Smooth muscle cell (in vitro differentiated cells): ENCODE measurements around the gene ZNF527. TPM values are rescaled to one million over a fixed set of nuclear protein-coding genes. Genes with fewer than 3 reads are reported as not detected.
A peak's percentile ranks its signal among the peaks of the same experiment; 100 is the strongest.
"Not testable (repeated sequence)": the region's sequence is repeated elsewhere in the genome, so short reads cannot be mapped to it uniquely, and the experiment has no call there.

Experiments used
- DNase-seq: peaks from one replicate; lab custom pipeline; 2025; ENCODE audit not compliant: unreplicated experiment; lab: John Stamatoyannopoulos, UW
- H2AFZ ChIP-seq: fragments of 200-600 bp; sonication (generic); 2 replicates; pipeline ENCODE4 v1.6.0; 2016; ENCODE audit warnings: antibody characterized with exemption, low read depth, mild to moderate bottlenecking
- H3F3A ChIP-seq: fragments of 200-600 bp; sonication (generic); 2 replicates; pipeline ENCODE4 v1.6.0; 2017; ENCODE audit warnings: antibody characterized with exemption, low read depth
- H3K27ac ChIP-seq: fragments of 200-600 bp; sonication (generic); 2 replicates; pipeline ENCODE4 v1.5.1; 2016; ENCODE audit warnings: low read depth, mild to moderate bottlenecking
- H3K27me3 ChIP-seq: fragments of 200-600 bp; sonication (generic); 2 replicates; pipeline ENCODE4 v1.6.1; 2016; ENCODE audit warnings: low read depth, mild to moderate bottlenecking
- H3K36me3 ChIP-seq: fragments of 200-600 bp; sonication (generic); 2 replicates; pipeline ENCODE4 v1.5.1; 2016; ENCODE audit warnings: low read depth
- H3K4me1 ChIP-seq: fragments of 200-600 bp; sonication (generic); 2 replicates; pipeline ENCODE4 v1.5.1; 2016; ENCODE audit warnings: low read depth
- H3K4me2 ChIP-seq: fragments of 200-600 bp; sonication (generic); 2 replicates; pipeline ENCODE4 v1.6.0; 2016; ENCODE audit warnings: mild to moderate bottlenecking
- H3K4me3 ChIP-seq: fragments of 200-600 bp; sonication (generic); 2 replicates; pipeline ENCODE4 v1.5.1; 2016; ENCODE audit warnings: mild to moderate bottlenecking
- H3K79me2 ChIP-seq: fragments of 200-600 bp; sonication (generic); 2 replicates; pipeline ENCODE4 v1.6.0; 2016; ENCODE audit warnings: low read depth, mild to moderate bottlenecking
- H3K9ac ChIP-seq: fragments of 200-600 bp; sonication (generic); 2 replicates; pipeline ENCODE4 v1.6.0; 2016; ENCODE audit warnings: low read depth
- H3K9me3 ChIP-seq: fragments of 200-600 bp; sonication (generic); replicated peaks from 2 replicates; pipeline ENCODE4 v1.5.1; 2016; ENCODE audit warnings: low read depth
- H4K20me1 ChIP-seq: fragments of 200-600 bp; sonication (generic); 2 replicates; pipeline ENCODE4 v1.6.0; 2016; ENCODE audit warnings: low read depth
- WGBS: methylation state at CpG from one replicate; pipeline ENCODE4 v1.1.7; 2016; ENCODE audit warnings: low lambda C conversion rate; 5-methylcytosine and 5-hydroxymethylcytosine counted together
- polyA plus RNA-seq: library from polyadenylated mRNA; unstranded; fragments of >200 nt; fragmentation: Nextera tagmentation; extraction: Ambion mirVana; gene quantifications from 2 replicates; pipeline ENCODE4 v1.2.1, GENCODE V29; 2016
- total RNA-seq: library from RNA; depleted of rRNA; stranded (reverse); fragments of >200 nt; gene quantifications from 2 replicates; pipeline ENCODE4 v1.2.3, GENCODE V29; 2014
- TF ChIP-seq, protein P1 (sequence below): fragments of 200-600 bp; sonication (generic); IDR thresholded peaks from 2 replicates; pipeline ENCODE4 v1.5.1; 2017; ENCODE audit warnings: borderline replicate concordance, mild to moderate bottlenecking, antibody characterized with exemption; ENCODE audit not compliant: insufficient read depth, poor library complexity, severe bottlenecking

The ZNF527 gene
- total and polyA plus RNA-seq, 2 experiments from 2014 or later, result 1.2 to 8.5 TPM

DNA sequence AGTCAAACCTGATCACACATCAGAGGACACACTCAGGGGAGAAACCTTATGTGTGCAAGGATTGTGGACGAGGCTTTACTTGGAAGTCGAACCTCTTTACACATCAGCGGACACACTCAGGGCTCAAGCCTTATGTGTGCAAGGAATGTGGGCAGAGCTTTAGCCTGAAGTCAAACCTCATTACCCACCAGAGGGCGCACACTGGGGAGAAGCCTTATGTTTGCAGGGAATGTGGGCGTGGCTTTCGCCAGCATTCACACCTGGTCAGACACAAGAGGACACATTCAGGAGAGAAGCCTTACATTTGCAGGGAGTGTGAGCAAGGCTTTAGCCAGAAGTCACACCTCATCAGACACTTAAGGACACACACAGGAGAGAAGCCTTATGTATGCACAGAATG, 8.2 kb upstream of the ZNF527 start:
- Histone ChIP-seq H2AFZ (no peak overlapping the region), H3K9ac (no peak overlapping the region), H3K4me3 (no peak overlapping the region), H3K79me2 (no peaks in the 10 kb centered on the region), H3K4me2 (no peak overlapping the region), H4K20me1 (no peaks in the 10 kb centered on the region), H3K9me3 (peaks cover 7% of the 10 kb centered on the region), H3K27me3 (no peaks in the 10 kb centered on the region), H3K36me3 (peaks cover 16% of the 10 kb centered on the region), H3F3A (no peaks in the 10 kb centered on the region), H3K27ac (no peak overlapping the region), H3K4me1 (no peaks in the 10 kb centered on the region)
- DNase-seq, result no peak
- TF ChIP-seq, protein P1, sequence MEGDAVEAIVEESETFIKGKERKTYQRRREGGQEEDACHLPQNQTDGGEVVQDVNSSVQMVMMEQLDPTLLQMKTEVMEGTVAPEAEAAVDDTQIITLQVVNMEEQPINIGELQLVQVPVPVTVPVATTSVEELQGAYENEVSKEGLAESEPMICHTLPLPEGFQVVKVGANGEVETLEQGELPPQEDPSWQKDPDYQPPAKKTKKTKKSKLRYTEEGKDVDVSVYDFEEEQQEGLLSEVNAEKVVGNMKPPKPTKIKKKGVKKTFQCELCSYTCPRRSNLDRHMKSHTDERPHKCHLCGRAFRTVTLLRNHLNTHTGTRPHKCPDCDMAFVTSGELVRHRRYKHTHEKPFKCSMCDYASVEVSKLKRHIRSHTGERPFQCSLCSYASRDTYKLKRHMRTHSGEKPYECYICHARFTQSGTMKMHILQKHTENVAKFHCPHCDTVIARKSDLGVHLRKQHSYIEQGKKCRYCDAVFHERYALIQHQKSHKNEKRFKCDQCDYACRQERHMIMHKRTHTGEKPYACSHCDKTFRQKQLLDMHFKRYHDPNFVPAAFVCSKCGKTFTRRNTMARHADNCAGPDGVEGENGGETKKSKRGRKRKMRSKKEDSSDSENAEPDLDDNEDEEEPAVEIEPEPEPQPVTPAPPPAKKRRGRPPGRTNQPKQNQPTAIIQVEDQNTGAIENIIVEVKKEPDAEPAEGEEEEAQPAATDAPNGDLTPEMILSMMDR, result no peak
- 97% methylated on average over 6 of the region's 6 CpGs for WGBS

DNA sequence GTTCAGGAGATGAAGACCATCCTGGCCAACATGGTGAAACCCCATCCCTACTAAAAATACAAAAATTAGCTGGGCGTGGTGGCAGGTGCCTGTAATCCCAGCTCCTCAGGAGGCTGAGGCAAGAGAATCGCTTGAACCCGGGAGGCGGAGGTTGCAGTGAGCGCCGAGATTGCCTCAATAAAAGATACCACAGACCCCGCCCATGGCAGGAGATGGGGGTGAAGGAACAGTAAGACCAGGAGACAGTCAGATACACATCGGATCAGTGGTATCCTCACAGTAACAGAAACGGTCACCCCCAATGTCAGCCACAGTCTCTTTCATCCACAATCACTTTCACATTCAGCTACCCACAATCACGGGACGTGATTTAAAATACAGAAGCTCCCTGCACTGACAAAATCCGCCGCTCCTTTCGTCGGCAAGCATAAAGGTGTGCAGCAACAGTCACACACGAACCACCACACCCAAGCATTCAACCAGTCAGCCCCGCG, 466 bp upstream of the ZNF527 start:
- not testable (repeated sequence) for DNase-seq, H3K4me1 ChIP-seq, H3K79me2 ChIP-seq, H4K20me1 ChIP-seq, H3K9me3 ChIP-seq, H3K27me3 ChIP-seq, H3F3A ChIP-seq, H3K27ac ChIP-seq, H3K36me3 ChIP-seq
- Histone ChIP-seq H3K9ac (peak overlapping the region; percentile 12), H3K4me2 (peak overlapping the region; percentile 87), H2AFZ (peak overlapping the region; percentile 78), H3K4me3 (peak overlapping the region; percentile 68)
- 38% methylated on average over 18 of the region's 18 CpGs for WGBS

DNA sequence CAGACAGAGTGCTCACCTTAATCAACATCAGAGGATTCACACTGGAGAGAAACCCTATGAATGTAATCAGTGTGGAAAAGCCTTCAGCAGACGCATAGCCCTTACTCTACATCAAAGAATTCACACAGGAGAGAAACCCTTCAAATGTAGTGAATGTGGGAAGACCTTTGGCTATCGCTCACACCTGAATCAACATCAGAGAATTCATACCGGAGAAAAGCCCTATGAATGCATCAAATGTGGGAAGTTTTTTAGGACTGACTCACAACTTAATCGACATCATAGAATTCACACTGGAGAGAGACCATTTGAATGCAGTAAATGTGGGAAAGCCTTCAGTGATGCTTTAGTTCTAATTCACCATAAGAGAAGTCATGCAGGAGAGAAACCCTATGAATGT, 18.3 kb downstream of the ZNF527 start:
- Histone ChIP-seq H3K9ac (no peak overlapping the region), H4K20me1 (no peaks in the 10 kb centered on the region), H3K9me3 (peaks cover 78% of the 10 kb centered on the region), H3K4me1 (no peaks in the 10 kb centered on the region), H2AFZ (no peak overlapping the region), H3K27me3 (no peaks in the 10 kb centered on the region), H3K27ac (no peak overlapping the region), H3K4me3 (no peak overlapping the region), H3K36me3 (peaks cover 61% of the 10 kb centered on the region), H3K79me2 (no peaks in the 10 kb centered on the region), H3F3A (no peaks in the 10 kb centered on the region), H3K4me2 (no peak overlapping the region)
- over 99% methylated on average over 4 of the region's 4 CpGs for WGBS
- TF ChIP-seq, protein P1, result no peak
- DNase-seq, result no peak

DNA sequence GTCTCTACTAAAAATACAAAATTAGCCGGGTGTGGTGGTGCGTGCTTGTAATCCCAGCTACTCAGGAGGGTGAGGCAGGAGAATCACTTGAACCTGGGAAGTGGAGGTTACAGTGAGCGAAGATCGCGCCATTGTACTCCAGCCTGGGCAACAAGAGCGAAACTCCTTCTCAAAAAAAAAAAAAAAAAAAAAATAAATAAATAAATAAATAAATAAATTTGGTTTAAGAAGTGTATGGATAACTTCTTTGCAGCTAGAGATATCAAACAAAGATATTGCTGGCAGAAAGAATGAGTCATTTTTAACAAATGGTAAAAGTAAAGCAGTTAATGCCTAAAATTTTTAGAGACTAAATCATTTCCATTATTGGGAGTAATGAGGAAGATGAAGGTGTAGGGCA, 20.5 kb downstream of the ZNF527 start:
- H3K79me2 ChIP-seq, H3K4me1 ChIP-seq, H3K4me2 ChIP-seq, H3K9ac ChIP-seq, H3F3A ChIP-seq, H2AFZ ChIP-seq, H3K27me3 ChIP-seq, H4K20me1 ChIP-seq, DNase-seq, H3K4me3 ChIP-seq, H3K27ac ChIP-seq: not testable (repeated sequence)
- 98% methylated on average over 6 of the region's 6 CpGs for WGBS
- Histone ChIP-seq H3K36me3 (peaks cover 40% of the 10 kb centered on the region), H3K9me3 (peaks cover 61% of the 10 kb centered on the region)

DNA sequence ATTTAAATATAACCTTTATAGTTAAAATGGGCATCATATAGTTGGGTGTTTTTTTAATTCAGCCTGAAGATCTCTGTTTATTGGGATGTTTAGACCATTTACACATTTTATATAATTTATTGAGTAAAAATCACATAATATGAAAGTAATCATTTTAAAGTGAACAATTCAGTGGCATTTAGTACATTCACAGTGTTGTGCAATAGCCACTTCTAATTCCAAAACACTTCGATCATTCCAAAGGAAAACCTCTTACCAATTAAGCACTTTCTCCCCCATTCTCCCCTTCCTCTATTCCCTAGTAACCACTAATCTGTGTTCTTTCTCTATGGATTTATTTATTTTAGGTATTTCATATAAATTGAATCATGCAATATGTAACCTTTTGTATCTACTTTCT, 30.2 kb downstream of the ZNF527 start:
- Histone ChIP-seq H3K79me2 (no peaks in the 10 kb centered on the region), H3K4me1 (no peaks in the 10 kb centered on the region), H3K9ac (no peak overlapping the region), H3F3A (no peaks in the 10 kb centered on the region), H3K4me2 (no peak overlapping the region), H2AFZ (no peak overlapping the region), H3K27me3 (no peaks in the 10 kb centered on the region), H3K36me3 (no peaks in the 10 kb centered on the region), H3K4me3 (no peak overlapping the region), H4K20me1 (no peaks in the 10 kb centered on the region), H3K9me3 (peaks cover 25% of the 10 kb centered on the region), H3K27ac (no peak overlapping the region)
- TF ChIP-seq, protein P1, result no peak
- WGBS, result 96% methylated on average over 1 of the region's 1 CpG
- no peak for DNase-seq
